Breast epithelium (tissue), 4 donors: ENCODE measurements around the gene SOWAHD. TPM values are rescaled to one million over a fixed set of nuclear protein-coding genes. Genes with fewer than 3 reads are reported as not detected.

Experiments
- DNase-seq, 2 donors: peaks; one replicate each; pipeline ENCODE4 v3.0.0-alpha.2; 2019; ENCODE audit warnings: low spot score in 2 of 2
- H3K27ac ChIP-seq, 2 donors: fragments of 200-600 bp; sonication (generic) in 1 of 2; one replicate each; pipeline ENCODE4 v1.5.1; 2016 to 2019; ENCODE audit warnings: mild to moderate bottlenecking in 1 of 2
- H3K27me3 ChIP-seq, 2 donors: fragments of 200-600 bp; sonication (generic) in 1 of 2; one replicate each; pipeline versions ENCODE4 v1.5.1 to v1.6.0; 2017 to 2019; ENCODE audit warnings: control low read depth in 1 of 2, mild to moderate bottlenecking in 1 of 2
- H3K36me3 ChIP-seq: fragments of 200-600 bp; one replicate; pipeline ENCODE4 v1.5.1; 2019
- H3K4me1 ChIP-seq, 2 donors: fragments of 200-600 bp; sonication (generic); one replicate each; pipeline ENCODE4 v1.5.1; 2016 to 2019; ENCODE audit warnings: control low read depth in 1 of 2
- H3K4me3 ChIP-seq, 3 donors: fragments of 200-600 bp; sonication (generic); 1 replicate in 2 of 3; 2 replicates in 1 of 3; pipeline ENCODE4 v1.5.1; 2016 to 2019; ENCODE audit warnings: mild to moderate bottlenecking in 3 of 3, moderate library complexity in 2 of 3
- H3K9me3 ChIP-seq, 2 donors: fragments of 200-600 bp; sonication (generic) in 1 of 2; one replicate each; pipeline ENCODE4 v1.5.1; 2016 to 2019; ENCODE audit warnings: control low read depth in 1 of 2
- POLR2A ChIP-seq: fragments of 450-650 bp; IDR thresholded peaks from one replicate; pipeline ENCODE4 v1.6.1; 2016; ENCODE audit warnings: antibody characterized with exemption, mild to moderate bottlenecking, moderate library complexity
- POLR2AphosphoS5 ChIP-seq, 3 donors: sonication (generic); formaldehyde crosslinking; IDR thresholded peaks; one replicate each; pipeline ENCODE4 v1.6.1; 2017; ENCODE audit warnings: antibody characterized with exemption in 3 of 3
- intact Hi-C: fragments of 100-400 bp; cut with DNase I; formaldehyde crosslinking; loops from one replicate; pipeline ENCODE4 v1.15.1; 2023; ENCODE audit warnings: low total_unique reads
- total RNA-seq, 3 donors: library from RNA; depleted of rRNA; stranded (reverse); fragments of >200 nt; gene quantifications; one replicate each; pipeline ENCODE4 v1.1.0, GENCODE V29; 2016
- TF ChIP-seq, protein P1 (sequence below), 3 donors: fragments of 450-650 bp; IDR thresholded peaks; one replicate each; pipeline ENCODE4 v1.5.1; 2016 to 2017; ENCODE audit warnings: antibody characterized with exemption in 3 of 3, mild to moderate bottlenecking in 3 of 3, moderate library complexity in 3 of 3

SOWAHD gene
- total RNA-seq, 3 donors from 2014 or later: 0.33 to 1.9 TPM; not detected in 1

DNA sequence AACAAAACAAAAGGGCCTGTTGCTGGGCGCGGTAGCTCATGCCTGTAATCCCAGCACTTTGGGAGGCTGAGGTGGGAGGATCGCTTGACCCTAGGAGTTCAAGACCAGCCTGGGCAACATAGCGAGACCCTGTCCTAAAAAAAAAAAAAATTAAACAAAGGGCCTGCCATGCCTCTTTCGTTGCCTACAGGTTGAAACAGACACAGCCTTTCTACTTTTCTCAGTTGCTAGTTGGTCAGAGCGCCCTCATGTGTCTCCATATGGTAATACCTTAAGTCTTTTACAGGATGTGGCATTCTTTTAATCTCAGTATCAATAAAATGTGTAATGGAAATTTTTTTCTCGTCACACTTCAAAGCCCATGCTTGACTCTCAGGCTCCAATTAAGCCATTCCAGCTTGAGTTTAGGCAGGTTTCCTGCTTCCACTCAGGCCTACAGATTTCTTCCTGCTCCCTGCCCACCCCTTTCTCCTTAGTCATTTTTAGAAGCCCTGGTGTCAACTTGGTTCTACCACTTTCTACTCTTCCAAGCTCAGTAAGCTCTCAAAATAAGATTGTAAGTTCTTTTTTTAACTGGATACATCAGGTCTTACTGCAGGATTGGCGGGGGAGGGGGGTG is 4.6 kb upstream of the SOWAHD start:
- TF ChIP-seq POLR2AphosphoS5 (IDR thresholded peaks at IDR 0.05) (no peak), POLR2A (no peak)
- TF ChIP-seq, protein P1, sequence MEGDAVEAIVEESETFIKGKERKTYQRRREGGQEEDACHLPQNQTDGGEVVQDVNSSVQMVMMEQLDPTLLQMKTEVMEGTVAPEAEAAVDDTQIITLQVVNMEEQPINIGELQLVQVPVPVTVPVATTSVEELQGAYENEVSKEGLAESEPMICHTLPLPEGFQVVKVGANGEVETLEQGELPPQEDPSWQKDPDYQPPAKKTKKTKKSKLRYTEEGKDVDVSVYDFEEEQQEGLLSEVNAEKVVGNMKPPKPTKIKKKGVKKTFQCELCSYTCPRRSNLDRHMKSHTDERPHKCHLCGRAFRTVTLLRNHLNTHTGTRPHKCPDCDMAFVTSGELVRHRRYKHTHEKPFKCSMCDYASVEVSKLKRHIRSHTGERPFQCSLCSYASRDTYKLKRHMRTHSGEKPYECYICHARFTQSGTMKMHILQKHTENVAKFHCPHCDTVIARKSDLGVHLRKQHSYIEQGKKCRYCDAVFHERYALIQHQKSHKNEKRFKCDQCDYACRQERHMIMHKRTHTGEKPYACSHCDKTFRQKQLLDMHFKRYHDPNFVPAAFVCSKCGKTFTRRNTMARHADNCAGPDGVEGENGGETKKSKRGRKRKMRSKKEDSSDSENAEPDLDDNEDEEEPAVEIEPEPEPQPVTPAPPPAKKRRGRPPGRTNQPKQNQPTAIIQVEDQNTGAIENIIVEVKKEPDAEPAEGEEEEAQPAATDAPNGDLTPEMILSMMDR (IDR thresholded peaks at IDR 0.05): no peak
- H3K9me3 ChIP-seq: no peaks in the 10 kb centered on the region
- H3K4me3 ChIP-seq: no peak overlapping the region
- DNase-seq: no peak
- no peak overlapping the region for H3K27ac ChIP-seq
- H3K27me3 ChIP-seq: peaks cover 0 to 4% of the 10 kb centered on the region in 2 donors
- H3K36me3 ChIP-seq: no peaks in the 10 kb centered on the region
- intact Hi-C loops: no loop called here
- no peaks in the 10 kb centered on the region for H3K4me1 ChIP-seq

DNA sequence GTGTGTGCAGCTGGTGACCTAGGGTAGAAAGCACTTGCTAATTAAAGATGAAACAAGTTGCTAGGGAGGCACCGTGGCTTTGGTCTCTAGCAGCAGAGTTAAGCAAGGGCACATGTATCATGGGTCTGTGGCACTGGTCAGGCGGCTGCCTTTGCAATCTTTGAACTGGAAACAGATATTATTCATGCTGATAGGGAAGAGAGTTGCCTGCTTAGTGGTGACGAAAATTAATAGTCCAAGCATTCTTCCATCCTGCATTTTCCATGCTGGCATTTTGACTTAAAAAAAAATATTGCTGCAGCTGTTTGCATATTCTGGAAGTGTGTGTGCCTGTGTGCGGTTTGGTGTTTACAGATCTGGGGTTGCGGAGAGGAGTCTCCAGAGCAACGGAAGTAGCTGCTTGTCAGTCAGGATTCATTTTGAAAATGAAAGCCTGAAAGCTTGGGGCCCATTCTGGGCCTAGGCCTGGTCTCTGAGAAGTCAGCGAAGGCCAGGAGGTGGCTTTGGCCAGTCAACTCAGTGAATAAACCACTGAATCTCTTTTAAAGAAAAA is 2.3 kb upstream of the SOWAHD start:
- H3K27me3 ChIP-seq: peaks cover 0 to 17% of the 10 kb centered on the region in 2 donors
- no peaks in the 10 kb centered on the region for H3K4me1 ChIP-seq
- H3K36me3 ChIP-seq: no peaks in the 10 kb centered on the region
- TF ChIP-seq, protein P1 (IDR thresholded peaks at IDR 0.05): no peak
- TF ChIP-seq POLR2A (no peak), POLR2AphosphoS5 (IDR thresholded peaks at IDR 0.05) (no peak)
- no peak overlapping the region for H3K27ac ChIP-seq
- no peak for DNase-seq
- H3K4me3 ChIP-seq: no peak overlapping the region
- no peaks in the 10 kb centered on the region for H3K9me3 ChIP-seq
- intact Hi-C loops: no loop called here

DNA sequence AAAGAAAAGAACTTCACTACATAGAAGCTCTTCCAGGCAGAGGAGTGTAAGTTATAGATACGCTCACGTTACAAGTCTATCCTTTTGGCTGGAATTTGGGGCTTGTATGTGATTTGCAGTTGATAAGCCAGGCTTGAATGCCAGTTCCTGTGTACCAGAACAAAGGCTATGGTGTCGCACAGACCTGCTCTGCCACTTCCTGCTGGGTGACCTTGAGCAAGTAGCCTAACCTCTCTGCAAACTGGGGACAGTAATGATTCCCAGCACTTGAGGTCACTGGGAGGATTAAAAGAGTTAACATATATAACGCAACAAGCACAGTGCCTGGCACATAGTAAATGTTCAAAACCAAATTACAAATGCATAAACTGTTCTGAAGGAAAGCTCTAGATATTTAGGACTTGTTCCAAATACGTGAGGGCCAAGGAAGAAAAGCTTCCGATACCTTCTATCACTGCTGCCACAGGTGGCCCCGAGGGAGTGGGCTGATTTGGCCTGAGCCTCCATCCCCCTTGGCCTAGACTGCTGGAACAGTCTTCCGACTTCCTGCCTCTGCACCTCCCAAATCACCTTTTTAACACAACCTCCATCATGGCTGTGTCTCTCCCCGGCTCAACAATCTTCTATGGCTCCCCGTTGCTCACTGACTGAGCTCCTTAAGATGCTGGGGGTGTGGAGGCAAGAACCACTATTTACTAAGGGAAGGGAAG is 1.3 kb upstream of the SOWAHD start:
- Histone ChIP-seq H3K27ac (no peak overlapping the region), H3K9me3 (no peaks in the 10 kb centered on the region), H3K4me1 (no peaks in the 10 kb centered on the region), H3K36me3 (no peaks in the 10 kb centered on the region), H3K27me3 (peaks cover 0 to 17% of the 10 kb centered on the region in 2 donors), H3K4me3 (no peak overlapping the region)
- no peak for DNase-seq
- intact Hi-C loops: no loop called here
- TF ChIP-seq, protein P1 (IDR thresholded peaks at IDR 0.05): no peak
- TF ChIP-seq POLR2A (no peak), POLR2AphosphoS5 (IDR thresholded peaks at IDR 0.05) (no peak)

GRCh38 chrX:119757646-119757978 is 776 bp upstream of the SOWAHD start:
- Histone ChIP-seq H3K4me3 (peak overlapping the region in 2 of 3 donors; percentile 56 to 65), H3K27me3 (peaks cover 0 to 17% of the 10 kb centered on the region in 2 donors), H3K9me3 (no peaks in the 10 kb centered on the region), H3K36me3 (no peaks in the 10 kb centered on the region), H3K4me1 (no peaks in the 10 kb centered on the region), H3K27ac (peak overlapping the region in 1 of 2 donors; percentile 33)
- TF ChIP-seq POLR2A: no peak
- TF ChIP-seq POLR2AphosphoS5 (IDR thresholded peaks at IDR 0.05): no peak
- TF ChIP-seq, protein P1 (IDR thresholded peaks at IDR 0.05): no peak
- intact Hi-C loops: no loop called here
- DNase-seq: no peak

DNA sequence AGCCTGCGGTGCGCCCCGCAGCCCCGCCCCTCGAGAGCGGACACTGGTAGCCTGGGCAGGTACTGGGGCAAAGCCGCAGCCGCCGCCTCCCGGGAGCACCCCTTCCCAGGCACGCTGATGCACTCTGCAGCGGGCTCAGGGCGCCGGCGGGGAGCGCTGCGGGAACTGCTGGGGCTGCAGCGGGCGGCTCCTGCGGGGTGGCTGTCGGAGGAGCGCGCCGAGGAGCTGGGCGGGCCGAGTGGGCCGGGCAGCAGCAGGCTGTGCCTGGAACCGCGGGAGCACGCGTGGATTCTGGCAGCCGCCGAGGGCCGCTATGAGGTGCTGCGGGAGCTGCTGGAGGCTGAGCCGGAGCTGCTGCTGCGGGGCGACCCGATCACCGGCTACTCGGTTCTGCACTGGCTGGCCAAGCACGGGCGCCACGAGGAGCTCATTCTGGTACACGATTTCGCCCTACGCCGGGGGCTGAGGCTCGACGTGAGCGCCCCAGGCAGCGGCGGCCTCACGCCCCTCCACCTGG is 401 bp downstream of the SOWAHD start:
- Histone ChIP-seq H3K9me3 (no peaks in the 10 kb centered on the region), H3K4me1 (no peaks in the 10 kb centered on the region), H3K36me3 (no peaks in the 10 kb centered on the region), H3K4me3 (peak overlapping the region; percentile 43 to 65 (median 56)), H3K27ac (peak overlapping the region in 1 of 2 donors; percentile 33), H3K27me3 (peaks cover 0 to 17% of the 10 kb centered on the region in 2 donors)
- TF ChIP-seq POLR2AphosphoS5 (IDR thresholded peaks at IDR 0.05) (no peak), POLR2A (no peak)
- TF ChIP-seq, protein P1 (IDR thresholded peaks at IDR 0.05): no peak
- DNase-seq: no peak
- intact Hi-C loops: no loop called here
